ENCODE results near the gene EIF5.

EIF5 gene

DNA sequence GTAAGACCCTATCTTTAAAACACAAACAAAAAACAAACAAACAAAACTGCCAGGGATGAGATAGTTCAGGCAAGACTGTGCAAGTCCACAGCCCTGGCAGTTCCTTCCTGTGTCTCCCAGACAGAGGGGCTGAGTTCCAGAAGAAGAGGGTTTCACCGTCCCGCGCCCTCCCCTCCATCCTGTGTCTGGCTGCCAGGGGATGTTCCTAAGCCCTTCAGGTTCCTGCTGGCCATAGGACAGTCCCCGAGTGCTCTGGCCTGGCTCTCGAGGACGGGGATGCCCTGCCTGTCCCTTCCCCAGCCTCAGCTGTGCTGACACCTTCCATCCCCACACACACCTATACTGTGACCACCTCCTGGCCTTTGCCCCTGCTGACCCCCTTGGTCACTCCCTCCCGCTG lies 40.6 kb upstream of the EIF5 start:
- no peaks in the 10 kb centered on the region for H3F3A ChIP-seq (ENCODE audit: control insufficient read depth, insufficient read depth)
- no peaks in the 10 kb centered on the region for H3K36me3 ChIP-seq (ENCODE audit: control insufficient read depth, low read length)
- no peaks in the 10 kb centered on the region for H3K4me1 ChIP-seq (ENCODE audit: control insufficient read depth, low read length)
- TF ChIP-seq, protein P1, sequence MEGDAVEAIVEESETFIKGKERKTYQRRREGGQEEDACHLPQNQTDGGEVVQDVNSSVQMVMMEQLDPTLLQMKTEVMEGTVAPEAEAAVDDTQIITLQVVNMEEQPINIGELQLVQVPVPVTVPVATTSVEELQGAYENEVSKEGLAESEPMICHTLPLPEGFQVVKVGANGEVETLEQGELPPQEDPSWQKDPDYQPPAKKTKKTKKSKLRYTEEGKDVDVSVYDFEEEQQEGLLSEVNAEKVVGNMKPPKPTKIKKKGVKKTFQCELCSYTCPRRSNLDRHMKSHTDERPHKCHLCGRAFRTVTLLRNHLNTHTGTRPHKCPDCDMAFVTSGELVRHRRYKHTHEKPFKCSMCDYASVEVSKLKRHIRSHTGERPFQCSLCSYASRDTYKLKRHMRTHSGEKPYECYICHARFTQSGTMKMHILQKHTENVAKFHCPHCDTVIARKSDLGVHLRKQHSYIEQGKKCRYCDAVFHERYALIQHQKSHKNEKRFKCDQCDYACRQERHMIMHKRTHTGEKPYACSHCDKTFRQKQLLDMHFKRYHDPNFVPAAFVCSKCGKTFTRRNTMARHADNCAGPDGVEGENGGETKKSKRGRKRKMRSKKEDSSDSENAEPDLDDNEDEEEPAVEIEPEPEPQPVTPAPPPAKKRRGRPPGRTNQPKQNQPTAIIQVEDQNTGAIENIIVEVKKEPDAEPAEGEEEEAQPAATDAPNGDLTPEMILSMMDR (IDR thresholded peaks at IDR 0.05; ENCODE audit: low read depth, low read length, poor library complexity, severe bottlenecking), result no peak
- no peaks in the 10 kb centered on the region for H3K79me2 ChIP-seq (ENCODE audit: control insufficient read depth, low read length)
- H3K9me3 ChIP-seq (ENCODE audit: control insufficient read depth, insufficient read depth, low read length), result no peaks in the 10 kb centered on the region
- no peaks in the 10 kb centered on the region for H3K27me3 ChIP-seq (ENCODE audit: control insufficient read depth, low read length)
- H3K9me2 ChIP-seq (replicated peaks; ENCODE audit: control insufficient read depth, low read length), result no peaks in the 10 kb centered on the region
- H3K27ac ChIP-seq (ENCODE audit: low read depth, low read length), result no peak overlapping the region
- H4K20me1 ChIP-seq (ENCODE audit: control insufficient read depth, insufficient read depth, low read depth, low read length), result no peaks in the 10 kb centered on the region
- no peak overlapping the region for H3K4me3 ChIP-seq (ENCODE audit: low read length)
- no peak overlapping the region for H3K4me2 ChIP-seq (ENCODE audit: low read length)

DNA sequence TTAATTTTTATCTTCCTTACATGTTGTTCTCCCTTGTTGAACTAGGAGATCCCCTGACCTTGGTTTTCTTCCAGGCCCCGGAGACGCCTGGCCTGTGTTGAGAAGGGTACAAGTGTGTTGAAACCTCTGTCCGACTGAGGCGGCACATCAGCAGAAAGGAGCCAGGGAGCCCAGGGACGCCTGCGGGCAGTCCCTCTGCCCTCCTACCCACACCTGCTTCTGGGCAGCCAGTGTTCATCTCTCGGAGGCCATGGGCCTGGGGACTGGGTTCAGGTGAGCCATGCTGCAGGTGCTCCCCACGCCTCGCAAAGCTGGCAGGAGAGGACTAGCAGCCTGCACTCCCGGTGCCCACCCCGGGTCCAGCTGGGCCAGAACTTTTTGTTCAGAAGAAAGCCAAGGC lies 39.9 kb upstream of the EIF5 start:
- Histone ChIP-seq H3K4me1 (ENCODE audit: control insufficient read depth, low read length) (no peaks in the 10 kb centered on the region), H3K79me2 (ENCODE audit: control insufficient read depth, low read length) (no peaks in the 10 kb centered on the region), H4K20me1 (ENCODE audit: control insufficient read depth, insufficient read depth, low read depth, low read length) (no peaks in the 10 kb centered on the region), H3K36me3 (ENCODE audit: control insufficient read depth, low read length) (no peaks in the 10 kb centered on the region), H3K9me2 (replicated peaks; ENCODE audit: control insufficient read depth, low read length) (no peaks in the 10 kb centered on the region), H3K27ac (ENCODE audit: low read depth, low read length) (no peak overlapping the region), H3K4me3 (ENCODE audit: low read length) (no peak overlapping the region), H3K27me3 (ENCODE audit: control insufficient read depth, low read length) (no peaks in the 10 kb centered on the region), H3K4me2 (ENCODE audit: low read length) (no peak overlapping the region), H3F3A (ENCODE audit: control insufficient read depth, insufficient read depth) (no peaks in the 10 kb centered on the region), H3K9me3 (ENCODE audit: control insufficient read depth, insufficient read depth, low read length) (no peaks in the 10 kb centered on the region)
- TF ChIP-seq, protein P1 (IDR thresholded peaks at IDR 0.05; ENCODE audit: low read depth, low read length, poor library complexity, severe bottlenecking), result no peak
- no peak for TF ChIP-seq EZH2phosphoT487 (IDR thresholded peaks at IDR 0.05; ENCODE audit: borderline replicate concordance, low read length)

DNA sequence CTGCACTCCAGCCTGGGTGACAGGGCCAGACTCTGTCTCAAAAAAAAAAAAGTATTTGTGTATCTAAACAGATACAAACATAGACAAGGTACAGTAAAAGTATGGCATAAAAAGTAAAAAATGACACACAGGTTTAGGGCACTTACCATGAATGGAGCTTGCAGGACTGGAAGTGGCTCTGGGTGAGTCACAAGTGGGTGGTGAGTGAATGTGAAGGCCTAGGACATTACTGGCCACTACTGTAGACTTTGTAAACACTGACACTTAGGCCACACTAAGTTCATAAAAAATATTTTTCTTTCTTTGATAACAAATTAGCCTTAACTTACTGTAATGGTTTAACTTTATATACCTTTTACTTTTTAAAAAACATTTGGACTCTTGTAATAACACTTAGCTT lies 38.0 kb upstream of the EIF5 start:
- Histone ChIP-seq H4K20me1 (ENCODE audit: control insufficient read depth, insufficient read depth, low read depth, low read length) (no peaks in the 10 kb centered on the region), H3K36me3 (ENCODE audit: control insufficient read depth, low read length) (no peaks in the 10 kb centered on the region), H3K4me2 (ENCODE audit: low read length) (no peak overlapping the region), H3K27ac (ENCODE audit: low read depth, low read length) (no peak overlapping the region), H3K4me3 (ENCODE audit: low read length) (no peak overlapping the region), H3K4me1 (ENCODE audit: control insufficient read depth, low read length) (no peaks in the 10 kb centered on the region), H3F3A (ENCODE audit: control insufficient read depth, insufficient read depth) (no peaks in the 10 kb centered on the region), H3K9me2 (replicated peaks; ENCODE audit: control insufficient read depth, low read length) (no peaks in the 10 kb centered on the region), H3K79me2 (ENCODE audit: control insufficient read depth, low read length) (no peaks in the 10 kb centered on the region), H3K27me3 (ENCODE audit: control insufficient read depth, low read length) (no peaks in the 10 kb centered on the region), H3K9me3 (ENCODE audit: control insufficient read depth, insufficient read depth, low read length) (no peaks in the 10 kb centered on the region)
- TF ChIP-seq, protein P1 (IDR thresholded peaks at IDR 0.05; ENCODE audit: low read depth, low read length, poor library complexity, severe bottlenecking), result no peak
- no peak for TF ChIP-seq EZH2phosphoT487 (IDR thresholded peaks at IDR 0.05; ENCODE audit: borderline replicate concordance, low read length)

DNA sequence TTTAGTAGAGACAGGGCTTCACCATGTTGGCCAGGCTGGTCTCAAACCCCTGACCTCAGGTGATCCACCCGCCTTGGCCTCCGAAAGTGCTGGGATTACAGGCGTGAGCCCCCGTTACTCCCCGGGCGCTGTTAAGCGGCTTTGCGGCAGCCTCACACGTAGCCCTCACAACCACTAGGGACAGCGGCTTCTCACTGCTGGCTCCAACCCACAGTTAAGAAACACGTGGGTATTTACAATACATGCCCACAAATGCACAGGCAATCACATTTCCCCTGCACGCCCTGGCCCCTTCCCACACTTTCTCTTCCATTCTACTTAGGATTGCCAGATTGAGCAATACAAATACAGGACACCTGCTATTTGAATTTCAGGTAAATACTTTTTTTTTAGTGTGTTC lies 37.0 kb upstream of the EIF5 start:
- Histone ChIP-seq H3K9me2 (replicated peaks; ENCODE audit: control insufficient read depth, low read length) (no peaks in the 10 kb centered on the region), H3K36me3 (ENCODE audit: control insufficient read depth, low read length) (no peaks in the 10 kb centered on the region), H3K4me2 (ENCODE audit: low read length) (no peak overlapping the region), H3K79me2 (ENCODE audit: control insufficient read depth, low read length) (no peaks in the 10 kb centered on the region), H3K4me1 (ENCODE audit: control insufficient read depth, low read length) (no peaks in the 10 kb centered on the region), H3K4me3 (ENCODE audit: low read length) (no peak overlapping the region), H3K27me3 (ENCODE audit: control insufficient read depth, low read length) (no peaks in the 10 kb centered on the region), H3K9me3 (ENCODE audit: control insufficient read depth, insufficient read depth, low read length) (no peaks in the 10 kb centered on the region), H3F3A (ENCODE audit: control insufficient read depth, insufficient read depth) (no peaks in the 10 kb centered on the region), H4K20me1 (ENCODE audit: control insufficient read depth, insufficient read depth, low read depth, low read length) (no peaks in the 10 kb centered on the region), H3K27ac (ENCODE audit: low read depth, low read length) (no peak overlapping the region)
- TF ChIP-seq EZH2phosphoT487 (IDR thresholded peaks at IDR 0.05; ENCODE audit: borderline replicate concordance, low read length), result no peak
- TF ChIP-seq, protein P1 (IDR thresholded peaks at IDR 0.05; ENCODE audit: low read depth, low read length, poor library complexity, severe bottlenecking), result no peak
